Neural cell (in vitro differentiated cells): ENCODE data around the gene CACNA1D. TPM values are rescaled to one million over a fixed set of nuclear protein-coding genes. Genes with fewer than 3 reads are reported as not detected.
A peak's percentile ranks its signal among the peaks of the same experiment; 100 is the strongest.

Experiments used
- H2AFZ ChIP-seq: fragments of 200-600, 300-800 bp; sonication (generic), shearing (Covaris generic); 2 replicates; pipeline ENCODE4 v1.6.0; 2014; ENCODE audit warnings: low read depth, mild to moderate bottlenecking, antibody characterized with exemption, low read length, moderate library complexity
- H3F3A ChIP-seq: fragments of 200-600 bp; shearing (Covaris generic); 2 replicates; pipeline ENCODE4 v1.6.1; 2016; ENCODE audit warnings: mild to moderate bottlenecking, moderate library complexity, mixed read lengths, antibody characterized with exemption, low read length; ENCODE audit not compliant: insufficient read depth, poor library complexity, severe bottlenecking
- H3K27ac ChIP-seq: fragments of 200-600, 300-800 bp; sonication (generic), shearing (Covaris generic); 2 replicates; pipeline ENCODE4 v1.5.1; 2014; ENCODE audit warnings: mild to moderate bottlenecking, low read length, moderate library complexity
- H3K27me3 ChIP-seq: fragments of 300-800, 200-600 bp; sonication (generic), shearing (Covaris generic); 2 replicates; pipeline ENCODE4 v1.6.0; 2014; ENCODE audit warnings: mild to moderate bottlenecking, low read depth, low read length, moderate library complexity; ENCODE audit not compliant: insufficient read depth
- H3K36me3 ChIP-seq: fragments of 300-800, 200-600 bp; sonication (generic), shearing (Covaris generic); 2 replicates; pipeline ENCODE4 v1.5.1; 2014; ENCODE audit warnings: mild to moderate bottlenecking, antibody characterized with exemption, low read length, moderate library complexity; ENCODE audit not compliant: insufficient read depth
- H3K4me2 ChIP-seq: fragments of 300-800, 200-600 bp; sonication (generic), shearing (Covaris generic); 2 replicates; pipeline ENCODE4 v1.6.0; 2014; ENCODE audit warnings: mild to moderate bottlenecking, low read length
- H3K4me3 ChIP-seq: fragments of 300-800, 200-600 bp; sonication (generic), shearing (Covaris generic); 2 replicates; pipeline ENCODE4 v1.5.1; 2014; ENCODE audit warnings: mild to moderate bottlenecking, low read length, moderate library complexity
- H3K79me2 ChIP-seq: fragments of 200-600 bp; shearing (Covaris generic); replicated peaks from 2 replicates; pipeline ENCODE4 v1.6.0; 2014; ENCODE audit warnings: mild to moderate bottlenecking, low read length, moderate library complexity; ENCODE audit not compliant: insufficient read depth
- H3K9ac ChIP-seq: fragments of 300-800, 200-600 bp; sonication (generic), shearing (Covaris generic); 2 replicates; pipeline ENCODE4 v1.6.1; 2016; ENCODE audit warnings: mild to moderate bottlenecking, low read length, mixed read lengths
- H3K9me2 ChIP-seq: fragments of 200-600 bp; shearing (Covaris generic); 2 replicates; pipeline ENCODE4 v1.6.1; 2016; ENCODE audit warnings: mild to moderate bottlenecking, low read length, mixed read lengths; ENCODE audit not compliant: insufficient read depth
- H3K9me3 ChIP-seq: fragments of 200-600, 300-800 bp; sonication (generic), shearing (Covaris generic); 2 replicates; pipeline ENCODE4 v1.6.1; 2016; ENCODE audit warnings: mild to moderate bottlenecking, mixed run types, low read length, moderate library complexity, mixed read lengths
- H4K20me1 ChIP-seq: fragments of 200-600 bp; shearing (Covaris generic); 2 replicates; pipeline ENCODE4 v1.6.1; 2016; ENCODE audit warnings: mild to moderate bottlenecking, mixed run types; ENCODE audit not compliant: insufficient read depth
- EP300 ChIP-seq: fragments of 450-650 bp; conservative IDR thresholded peaks from 2 replicates; pipeline ENCODE4 v1.6.1; 2014; ENCODE audit warnings: antibody characterized with exemption, mild to moderate bottlenecking, moderate library complexity; ENCODE audit not compliant: poor library complexity, severe bottlenecking
- EZH2 ChIP-seq: fragments of 200-600, 300-800 bp; shearing (Covaris generic), sonication (generic); IDR thresholded peaks from 2 replicates; pipeline ENCODE4 v1.6.1; 2014; ENCODE audit warnings: antibody characterized with exemption, low read length, borderline replicate concordance, mild to moderate bottlenecking; ENCODE audit not compliant: insufficient read depth, poor library complexity, severe bottlenecking
- MXI1 ChIP-seq: fragments of 450-650 bp; conservative IDR thresholded peaks from 2 replicates; pipeline ENCODE4 v1.6.1; 2014; ENCODE audit warnings: antibody characterized with exemption, mild to moderate bottlenecking; ENCODE audit not compliant: poor library complexity, severe bottlenecking
- POLR2AphosphoS5 ChIP-seq: IDR thresholded peaks from 2 replicates; pipeline ENCODE4 v1.6.1; 2012
- RAD21 ChIP-seq: fragments of 450-650 bp; conservative IDR thresholded peaks from 2 replicates; pipeline ENCODE4 v1.6.1; 2014; ENCODE audit warnings: antibody characterized with exemption, mild to moderate bottlenecking, moderate library complexity
- SMC3 ChIP-seq: fragments of 450-650 bp; conservative IDR thresholded peaks from 2 replicates; pipeline ENCODE4 v1.6.1; 2014; ENCODE audit warnings: antibody characterized with exemption, mild to moderate bottlenecking, moderate library complexity; ENCODE audit not compliant: poor library complexity
- TAF1 ChIP-seq: IDR thresholded peaks from 2 replicates; pipeline ENCODE4 v1.6.1; 2012; ENCODE audit warnings: low read depth
- polyA plus RNA-seq: library from polyadenylated mRNA; depleted of rRNA; stranded (reverse); fragments of >200 nt; gene quantifications from 2 replicates; pipeline ENCODE4 v1.2.3, GENCODE V29; 2014
- TF ChIP-seq, protein P1 (sequence below): fragments of 450-650 bp; IDR thresholded peaks from 2 replicates; pipeline ENCODE4 v1.5.1; 2014; ENCODE audit warnings: antibody characterized with exemption, mild to moderate bottlenecking, moderate library complexity; ENCODE audit not compliant: poor library complexity, severe bottlenecking
- TF ChIP-seq, protein P2 (sequence below): IDR thresholded peaks from 2 replicates; pipeline ENCODE4 v1.6.1; 2012; ENCODE audit warnings: borderline replicate concordance

Gene CACNA1D
- polyA plus RNA-seq, 1 donor from 2014 or later: 22.5 TPM

DNA sequence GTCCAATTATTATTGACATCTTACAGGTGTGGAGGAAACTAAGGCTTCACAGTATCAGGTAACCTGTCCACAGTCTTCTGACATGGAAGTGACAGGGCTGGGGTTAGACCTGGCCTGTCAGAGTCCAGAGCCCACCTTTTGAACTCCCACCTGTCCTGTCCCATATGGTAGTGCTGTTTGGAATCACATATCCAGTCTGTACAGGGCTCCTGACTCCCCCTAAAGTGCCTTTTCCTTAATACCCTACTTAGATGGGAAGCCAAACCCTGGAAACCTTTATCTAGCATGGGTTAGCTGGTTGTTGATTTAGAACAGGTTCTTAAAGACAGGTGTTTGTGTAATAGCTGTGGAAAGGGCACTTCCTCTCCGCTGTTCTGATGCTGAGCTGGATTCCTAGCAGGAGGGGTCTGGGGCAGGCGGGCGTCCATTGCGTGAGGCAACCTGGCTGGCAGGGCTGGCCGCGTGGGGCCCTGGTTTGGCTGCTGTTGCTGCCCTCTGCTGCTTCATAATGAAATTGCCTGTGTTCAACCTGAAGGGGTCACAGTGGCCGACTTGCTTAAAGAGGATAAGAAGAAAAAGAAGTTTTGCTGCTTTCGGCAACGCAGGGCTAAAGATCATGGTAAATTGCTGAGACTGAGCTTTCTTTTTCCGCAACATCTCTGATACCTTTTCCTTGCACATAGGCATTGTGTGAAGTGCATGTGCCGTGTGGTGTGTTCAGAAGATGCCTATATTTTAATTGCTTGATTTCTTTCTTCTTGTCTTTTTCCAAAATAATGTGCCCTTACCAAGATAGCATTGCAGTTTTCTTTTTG lies 215.7 kb downstream of the CACNA1D start:
- Histone ChIP-seq H2AFZ (no peak overlapping the region), H3K79me2 (no peaks in the 10 kb centered on the region), H3K27ac (no peak overlapping the region), H3K4me3 (no peak overlapping the region), H3K36me3 (no peaks in the 10 kb centered on the region), H3K4me2 (no peak overlapping the region), H3F3A (no peaks in the 10 kb centered on the region), H4K20me1 (no peaks in the 10 kb centered on the region), H3K9me2 (no peaks in the 10 kb centered on the region), H3K9me3 (no peaks in the 10 kb centered on the region), H3K27me3 (no peaks in the 10 kb centered on the region), H3K9ac (no peak overlapping the region)
- TF ChIP-seq EP300 (no peak), RAD21 (peak; percentile 96), SMC3 (peak; percentile 98), TAF1 (no peak), MXI1 (peak; percentile 24), POLR2AphosphoS5 (no peak)
- TF ChIP-seq, protein P1, sequence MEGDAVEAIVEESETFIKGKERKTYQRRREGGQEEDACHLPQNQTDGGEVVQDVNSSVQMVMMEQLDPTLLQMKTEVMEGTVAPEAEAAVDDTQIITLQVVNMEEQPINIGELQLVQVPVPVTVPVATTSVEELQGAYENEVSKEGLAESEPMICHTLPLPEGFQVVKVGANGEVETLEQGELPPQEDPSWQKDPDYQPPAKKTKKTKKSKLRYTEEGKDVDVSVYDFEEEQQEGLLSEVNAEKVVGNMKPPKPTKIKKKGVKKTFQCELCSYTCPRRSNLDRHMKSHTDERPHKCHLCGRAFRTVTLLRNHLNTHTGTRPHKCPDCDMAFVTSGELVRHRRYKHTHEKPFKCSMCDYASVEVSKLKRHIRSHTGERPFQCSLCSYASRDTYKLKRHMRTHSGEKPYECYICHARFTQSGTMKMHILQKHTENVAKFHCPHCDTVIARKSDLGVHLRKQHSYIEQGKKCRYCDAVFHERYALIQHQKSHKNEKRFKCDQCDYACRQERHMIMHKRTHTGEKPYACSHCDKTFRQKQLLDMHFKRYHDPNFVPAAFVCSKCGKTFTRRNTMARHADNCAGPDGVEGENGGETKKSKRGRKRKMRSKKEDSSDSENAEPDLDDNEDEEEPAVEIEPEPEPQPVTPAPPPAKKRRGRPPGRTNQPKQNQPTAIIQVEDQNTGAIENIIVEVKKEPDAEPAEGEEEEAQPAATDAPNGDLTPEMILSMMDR: peak; percentile 94

DNA sequence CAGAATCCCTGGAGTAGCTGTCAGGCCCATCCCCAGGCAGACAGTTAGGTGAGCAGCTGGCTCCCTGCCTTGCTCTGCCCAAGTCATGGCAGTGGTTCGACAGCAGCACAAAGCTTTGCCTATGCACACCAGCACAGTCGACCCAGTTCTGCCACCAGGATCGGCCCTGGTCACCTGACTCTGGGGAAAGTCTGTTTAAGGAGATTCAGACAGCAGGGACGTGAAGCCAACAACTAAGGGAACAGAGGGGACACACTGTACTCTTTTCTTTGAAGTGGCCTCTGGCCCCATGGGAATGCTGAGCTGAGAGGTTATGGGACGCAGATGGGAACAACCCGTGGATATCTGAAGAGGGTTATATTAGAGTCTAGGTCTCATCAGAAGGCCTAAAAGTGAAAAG lies 217.0 kb downstream of the CACNA1D start:
- Histone ChIP-seq H4K20me1 (no peaks in the 10 kb centered on the region), H3K9me2 (no peaks in the 10 kb centered on the region), H3K79me2 (no peaks in the 10 kb centered on the region), H3K4me3 (no peak overlapping the region), H3F3A (no peaks in the 10 kb centered on the region), H3K27ac (no peak overlapping the region), H3K27me3 (no peaks in the 10 kb centered on the region), H3K4me2 (no peak overlapping the region), H3K9ac (no peak overlapping the region), H2AFZ (no peak overlapping the region), H3K9me3 (no peaks in the 10 kb centered on the region), H3K36me3 (no peaks in the 10 kb centered on the region)
- no peak for TF ChIP-seq SMC3
- TF ChIP-seq RAD21: no peak
- no peak for TF ChIP-seq MXI1
- TF ChIP-seq, protein P2, sequence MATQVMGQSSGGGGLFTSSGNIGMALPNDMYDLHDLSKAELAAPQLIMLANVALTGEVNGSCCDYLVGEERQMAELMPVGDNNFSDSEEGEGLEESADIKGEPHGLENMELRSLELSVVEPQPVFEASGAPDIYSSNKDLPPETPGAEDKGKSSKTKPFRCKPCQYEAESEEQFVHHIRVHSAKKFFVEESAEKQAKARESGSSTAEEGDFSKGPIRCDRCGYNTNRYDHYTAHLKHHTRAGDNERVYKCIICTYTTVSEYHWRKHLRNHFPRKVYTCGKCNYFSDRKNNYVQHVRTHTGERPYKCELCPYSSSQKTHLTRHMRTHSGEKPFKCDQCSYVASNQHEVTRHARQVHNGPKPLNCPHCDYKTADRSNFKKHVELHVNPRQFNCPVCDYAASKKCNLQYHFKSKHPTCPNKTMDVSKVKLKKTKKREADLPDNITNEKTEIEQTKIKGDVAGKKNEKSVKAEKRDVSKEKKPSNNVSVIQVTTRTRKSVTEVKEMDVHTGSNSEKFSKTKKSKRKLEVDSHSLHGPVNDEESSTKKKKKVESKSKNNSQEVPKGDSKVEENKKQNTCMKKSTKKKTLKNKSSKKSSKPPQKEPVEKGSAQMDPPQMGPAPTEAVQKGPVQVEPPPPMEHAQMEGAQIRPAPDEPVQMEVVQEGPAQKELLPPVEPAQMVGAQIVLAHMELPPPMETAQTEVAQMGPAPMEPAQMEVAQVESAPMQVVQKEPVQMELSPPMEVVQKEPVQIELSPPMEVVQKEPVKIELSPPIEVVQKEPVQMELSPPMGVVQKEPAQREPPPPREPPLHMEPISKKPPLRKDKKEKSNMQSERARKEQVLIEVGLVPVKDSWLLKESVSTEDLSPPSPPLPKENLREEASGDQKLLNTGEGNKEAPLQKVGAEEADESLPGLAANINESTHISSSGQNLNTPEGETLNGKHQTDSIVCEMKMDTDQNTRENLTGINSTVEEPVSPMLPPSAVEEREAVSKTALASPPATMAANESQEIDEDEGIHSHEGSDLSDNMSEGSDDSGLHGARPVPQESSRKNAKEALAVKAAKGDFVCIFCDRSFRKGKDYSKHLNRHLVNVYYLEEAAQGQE: no peak
- TF ChIP-seq, protein P1: no peak
- no peak for TF ChIP-seq EZH2
- no peak for TF ChIP-seq EP300
- TF ChIP-seq POLR2AphosphoS5: no peak
- TF ChIP-seq TAF1: no peak
